GM21619 (cell line): ENCODE results near the gene STEEP1.

Experiments
- ATAC-seq: cut with Tn5 transposase; IDR thresholded peaks from one replicate; pipeline ENCODE4 v1.9.1; 2021; ENCODE audit not compliant: unreplicated experiment

Gene STEEP1

DNA sequence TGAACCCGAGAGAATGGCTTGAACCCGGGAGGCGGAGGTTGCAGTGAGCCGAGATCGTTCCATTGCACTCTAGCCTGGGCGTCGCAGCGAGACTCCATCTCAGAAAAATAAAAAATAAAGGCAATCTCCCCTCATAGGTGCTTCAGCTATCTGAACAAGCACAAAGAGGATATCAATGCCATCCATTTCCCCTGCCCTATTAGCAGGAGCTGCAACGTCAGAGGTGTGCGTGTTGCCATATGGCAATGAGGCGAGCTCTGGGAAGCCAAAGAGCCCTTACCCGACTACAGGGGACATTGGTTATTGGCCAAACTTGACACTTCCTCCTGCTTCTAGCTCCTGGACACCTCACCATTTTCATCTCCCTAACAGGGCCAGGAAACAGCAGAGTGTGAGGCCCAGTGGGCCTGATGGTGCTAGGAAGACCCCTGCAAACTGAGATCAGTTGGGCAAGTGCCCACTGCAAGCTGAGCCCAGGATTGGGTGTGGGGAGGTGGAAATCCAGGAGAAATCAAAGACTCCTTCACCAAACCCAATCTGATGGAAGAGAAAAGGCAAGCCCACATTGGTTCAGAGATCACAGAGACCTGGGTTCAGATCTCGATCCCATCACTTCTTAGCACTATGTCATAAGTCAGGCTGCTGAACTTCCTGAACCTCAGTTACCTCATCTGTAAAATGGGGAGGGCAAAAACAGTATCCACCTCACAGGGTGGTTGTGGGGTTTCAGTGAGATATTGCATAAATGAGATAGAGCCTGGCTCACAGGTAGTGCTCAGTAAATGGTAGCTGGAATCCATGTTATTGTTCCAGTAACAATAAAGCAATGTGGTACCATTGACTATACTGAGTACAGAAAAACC lies 75.8 kb downstream of the STEEP1 start:
- ATAC-seq, result no peak

DNA sequence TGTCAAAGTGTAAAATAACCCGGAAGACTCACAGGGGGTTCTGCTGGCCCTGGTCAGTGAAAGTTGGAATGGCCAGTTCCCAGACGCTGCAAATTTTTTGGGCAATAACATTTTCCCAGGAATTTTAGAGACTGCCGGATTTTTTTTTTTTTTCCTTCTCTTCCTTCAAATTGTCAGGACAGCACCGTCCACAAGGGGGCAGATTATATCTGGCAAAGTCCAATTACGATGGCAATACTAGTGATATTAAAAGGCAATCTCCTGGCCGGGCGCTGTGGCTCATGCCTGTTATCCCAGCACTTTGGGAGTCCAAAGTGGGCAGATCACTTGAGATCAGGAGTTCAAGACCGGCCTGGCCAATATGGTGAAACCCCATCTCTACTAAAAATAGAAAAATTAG lies 76.5 kb downstream of the STEEP1 start:
- ATAC-seq, result no peak
